GM18526 (cell line): ENCODE results near the gene RBMS1.

Source experiments
- POLR2A ChIP-seq: IDR thresholded peaks from 3 replicates; pipeline ENCODE4 v1.6.1; 2011; ENCODE audit not compliant: insufficient read length; ENCODE audit errors: extremely low read depth

Gene RBMS1

DNA sequence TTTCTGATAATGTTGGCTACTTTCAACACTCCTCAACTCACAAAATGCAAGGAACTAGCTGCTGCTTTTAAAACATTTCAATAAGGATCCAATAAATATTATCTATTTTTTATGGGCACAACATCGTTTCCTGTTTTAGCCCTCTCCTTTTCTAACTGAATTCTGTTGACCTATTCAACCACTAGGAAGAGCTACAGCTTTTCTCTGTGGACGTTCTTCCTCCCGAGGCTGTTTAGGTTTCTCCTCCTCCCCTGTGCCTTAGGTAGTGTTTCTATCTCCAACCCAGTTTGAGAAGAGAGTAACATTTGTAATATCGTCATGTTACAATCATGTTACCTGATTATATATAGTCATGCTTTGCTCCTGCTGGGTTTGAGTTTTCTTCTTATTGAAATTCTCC, 202.2 kb downstream of the RBMS1 start:
- no peak for TF ChIP-seq POLR2A

DNA sequence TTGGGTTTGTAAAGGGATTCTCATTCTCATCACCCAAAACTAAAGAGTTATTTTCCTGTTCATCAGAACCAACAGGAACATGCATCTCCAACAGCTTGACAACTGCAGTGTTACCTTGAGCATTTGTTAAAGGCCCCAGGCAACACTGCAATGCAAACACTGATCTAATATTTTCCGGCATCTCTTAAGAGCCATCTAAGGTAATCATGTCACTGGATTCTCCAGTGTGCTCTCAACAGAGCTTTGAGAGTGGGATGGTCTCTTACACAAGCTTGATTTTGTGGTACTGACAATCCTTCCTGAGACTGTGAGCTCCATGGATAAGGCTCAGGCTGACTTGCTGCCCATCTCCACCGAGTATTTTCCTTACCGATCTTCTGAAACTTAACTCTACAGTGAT, 203.0 kb downstream of the RBMS1 start:
- no peak for TF ChIP-seq POLR2A

DNA sequence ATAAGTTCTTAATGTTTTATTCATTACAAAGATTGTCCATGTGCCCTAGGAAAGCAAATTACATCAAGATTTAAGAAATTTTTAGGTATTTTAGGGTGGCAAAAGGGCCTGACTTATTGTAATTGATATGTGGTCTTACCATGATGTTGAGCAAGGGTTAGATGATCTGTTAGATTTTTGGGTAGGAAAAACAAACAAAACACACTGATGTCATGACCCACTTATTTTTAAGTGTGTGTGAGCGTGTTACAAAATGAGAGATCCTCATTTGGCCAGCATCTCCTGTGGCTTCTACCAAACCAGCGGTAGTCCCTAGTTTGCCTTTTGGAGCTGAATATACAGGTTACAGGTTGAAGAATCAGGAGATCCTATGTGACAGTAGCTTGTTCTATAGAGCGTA, 203.8 kb downstream of the RBMS1 start:
- TF ChIP-seq POLR2A = no peak

DNA sequence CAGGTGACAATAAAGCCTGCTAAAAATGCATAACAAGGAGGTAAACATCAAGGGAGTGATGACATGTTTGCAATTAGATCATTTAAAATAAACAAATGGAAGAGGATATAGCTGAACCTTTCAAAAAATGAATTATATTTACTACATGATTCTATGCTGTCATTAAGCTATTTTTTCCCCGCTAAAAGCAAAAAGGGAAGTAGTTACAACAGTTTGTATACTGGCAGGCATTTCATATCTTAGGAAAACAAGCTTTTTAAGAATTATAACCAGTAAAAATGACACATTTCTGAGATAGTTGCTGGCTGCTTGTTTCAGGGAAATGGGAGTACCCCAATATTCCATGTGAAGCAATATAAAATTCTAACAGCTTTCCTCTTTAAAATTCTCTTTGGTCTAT, 204.5 kb downstream of the RBMS1 start:
- TF ChIP-seq POLR2A = no peak

DNA sequence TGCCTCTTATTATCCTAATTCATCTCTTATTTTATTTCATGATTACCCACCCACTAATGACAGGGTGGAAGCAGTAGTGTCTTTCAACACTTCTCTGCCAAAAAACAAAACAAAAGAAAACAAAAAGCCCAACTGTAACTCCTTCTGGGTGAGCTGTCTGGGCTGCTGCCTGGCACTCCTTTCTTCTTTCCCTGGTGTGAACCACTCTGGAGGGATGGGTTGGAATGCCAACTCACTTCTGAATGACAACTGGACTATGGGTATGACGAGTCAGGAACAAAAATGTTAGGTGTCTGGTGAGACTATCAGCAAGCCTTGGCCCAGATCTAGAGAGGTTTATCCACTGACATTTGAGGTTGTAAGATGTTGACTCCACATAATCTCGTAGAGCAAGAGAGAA, 205.3 kb downstream of the RBMS1 start:
- no peak for TF ChIP-seq POLR2A

DNA sequence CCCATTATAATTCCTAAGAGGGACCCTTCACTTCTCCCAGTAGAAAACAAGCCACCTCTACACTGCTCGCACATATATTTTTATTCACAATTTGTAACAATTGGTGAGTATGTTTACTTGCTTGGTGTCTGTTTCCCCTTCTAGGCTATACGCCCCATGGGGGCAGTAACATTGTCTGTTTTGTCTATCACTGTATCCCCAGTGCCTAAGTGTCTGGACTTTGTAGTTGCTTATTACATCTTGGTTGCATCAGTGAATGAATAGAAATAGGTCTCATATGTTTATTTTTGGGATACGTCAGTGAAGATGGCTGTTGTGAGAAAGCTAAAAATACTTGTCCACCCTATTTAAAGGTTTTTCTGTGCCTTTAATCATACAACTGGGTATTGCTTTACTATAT, 206.1 kb downstream of the RBMS1 start:
- TF ChIP-seq POLR2A = no peak

DNA sequence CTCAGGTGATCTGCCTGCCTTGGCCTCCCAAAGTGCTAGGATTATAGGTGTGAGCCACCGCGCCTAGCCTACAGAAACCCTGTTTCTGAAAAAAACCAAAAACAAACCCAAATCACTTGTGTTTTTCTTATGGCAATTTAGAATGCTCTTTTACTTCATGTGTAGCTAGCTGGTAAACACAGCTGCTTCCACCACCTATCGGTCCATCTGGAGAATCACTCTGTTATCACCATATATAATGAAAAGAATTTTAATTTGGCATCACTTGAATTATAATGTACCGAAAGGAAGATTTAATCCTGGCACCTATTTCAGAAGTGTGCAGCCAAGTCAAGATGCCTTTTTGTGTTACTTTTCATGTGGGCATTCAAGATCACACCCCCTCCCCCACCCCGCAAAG, 207.1 kb downstream of the RBMS1 start:
- TF ChIP-seq POLR2A = no peak

DNA sequence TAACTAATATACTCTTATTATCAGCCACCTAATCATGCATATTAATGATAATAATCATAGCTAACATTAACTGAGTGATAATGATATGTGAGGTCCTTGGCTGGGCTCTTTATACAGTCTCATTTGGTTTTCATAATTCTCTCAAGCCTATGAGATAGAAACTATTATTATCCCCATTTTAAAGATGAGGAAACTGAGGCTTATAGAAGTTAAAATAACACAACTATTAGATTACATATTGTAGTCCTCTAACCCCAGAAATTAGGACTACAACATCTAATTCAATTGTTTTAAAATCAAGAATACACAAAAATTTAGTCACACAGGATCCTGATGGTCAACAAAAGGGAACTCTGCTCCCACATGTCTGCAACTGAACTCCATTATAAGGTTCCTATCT, 209.9 kb downstream of the RBMS1 start:
- TF ChIP-seq POLR2A = no peak

DNA sequence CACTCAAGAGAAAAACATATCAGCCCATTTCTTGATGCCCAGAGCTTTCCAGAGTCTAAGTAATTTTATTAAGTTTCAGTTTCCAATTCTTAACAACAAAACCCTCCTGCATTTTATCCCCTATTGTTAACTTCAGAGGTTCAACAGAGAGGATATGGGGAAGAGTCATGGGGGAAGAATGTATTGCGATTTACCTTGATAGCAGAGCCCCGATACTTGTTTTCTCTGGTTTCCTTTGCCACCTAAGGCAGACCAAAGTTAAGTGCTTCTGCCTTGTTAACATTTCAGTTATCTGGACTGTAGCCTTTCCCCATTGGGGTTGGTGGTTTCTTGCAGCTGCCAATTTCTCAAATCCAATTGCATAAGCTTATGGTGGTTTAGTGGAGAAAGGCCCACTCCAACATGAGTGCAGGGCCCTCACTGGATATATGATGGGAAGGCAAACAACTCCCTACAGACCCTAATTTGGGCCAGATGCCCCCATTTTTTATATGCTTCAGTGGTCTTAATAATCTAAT, 211.5 kb downstream of the RBMS1 start:
- no peak for TF ChIP-seq POLR2A

DNA sequence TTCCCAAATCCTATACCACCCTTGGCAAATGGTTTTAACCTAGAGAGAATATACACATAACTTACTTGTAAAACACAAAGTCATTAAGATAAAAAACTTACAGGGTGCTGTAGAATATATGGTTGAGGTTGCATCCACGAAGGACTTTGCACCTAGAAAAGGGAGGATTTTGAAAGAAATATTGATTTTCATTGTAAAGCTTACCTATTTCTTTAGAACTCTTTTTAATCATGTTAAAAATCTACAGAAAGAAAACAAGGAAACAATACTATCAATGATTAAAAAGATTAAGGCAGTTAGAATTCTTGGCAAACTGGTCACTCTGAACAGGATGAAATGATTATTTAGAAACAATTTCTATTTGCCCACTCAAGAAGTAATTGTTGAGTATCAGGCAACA, 212.4 kb downstream of the RBMS1 start:
- no peak for TF ChIP-seq POLR2A

DNA sequence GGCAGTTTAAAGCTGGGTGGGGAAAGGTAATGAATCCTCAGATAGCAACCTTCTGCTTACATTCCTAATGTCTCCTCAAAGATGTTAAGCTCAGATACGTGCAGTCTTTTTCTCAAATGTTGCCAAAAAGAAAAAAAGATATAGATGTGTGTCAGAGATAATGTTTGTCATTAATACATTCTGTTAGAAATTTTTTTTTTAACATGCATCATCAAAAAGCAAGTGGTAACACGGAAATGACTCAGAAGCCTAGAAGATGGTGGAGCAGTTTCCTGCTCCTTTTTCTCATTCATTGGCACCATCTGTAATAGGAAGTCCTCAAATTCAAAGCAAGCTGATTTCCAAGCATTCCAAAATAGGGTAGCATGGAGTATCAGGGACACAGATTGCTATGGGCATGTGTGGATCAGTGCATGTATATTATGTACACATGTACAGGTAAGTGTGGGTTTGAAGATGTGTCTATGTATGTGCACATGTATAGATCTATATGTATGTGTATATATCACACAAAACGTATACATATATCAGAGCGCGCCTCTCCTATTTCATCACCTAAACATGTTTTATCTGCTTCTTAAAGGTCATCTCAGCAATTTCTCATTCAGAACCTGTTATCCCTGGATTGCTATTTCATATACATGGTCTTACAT, 213.7 kb downstream of the RBMS1 start:
- no peak for TF ChIP-seq POLR2A

DNA sequence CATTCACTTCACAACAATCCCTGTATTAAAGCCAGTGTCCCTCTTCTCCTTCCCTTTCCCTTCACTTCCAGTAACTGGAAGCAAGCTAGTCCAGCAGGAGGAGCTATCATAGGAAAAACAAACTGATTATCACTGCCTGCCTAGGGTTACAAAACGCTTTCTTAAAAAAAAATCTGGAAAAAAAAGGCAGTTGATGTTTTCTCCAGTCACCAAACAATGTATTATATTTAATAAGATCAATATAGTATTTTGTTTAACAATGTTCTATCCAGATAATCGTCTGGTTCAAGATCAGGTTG, 214.8 kb downstream of the RBMS1 start:
- no peak for TF ChIP-seq POLR2A

DNA sequence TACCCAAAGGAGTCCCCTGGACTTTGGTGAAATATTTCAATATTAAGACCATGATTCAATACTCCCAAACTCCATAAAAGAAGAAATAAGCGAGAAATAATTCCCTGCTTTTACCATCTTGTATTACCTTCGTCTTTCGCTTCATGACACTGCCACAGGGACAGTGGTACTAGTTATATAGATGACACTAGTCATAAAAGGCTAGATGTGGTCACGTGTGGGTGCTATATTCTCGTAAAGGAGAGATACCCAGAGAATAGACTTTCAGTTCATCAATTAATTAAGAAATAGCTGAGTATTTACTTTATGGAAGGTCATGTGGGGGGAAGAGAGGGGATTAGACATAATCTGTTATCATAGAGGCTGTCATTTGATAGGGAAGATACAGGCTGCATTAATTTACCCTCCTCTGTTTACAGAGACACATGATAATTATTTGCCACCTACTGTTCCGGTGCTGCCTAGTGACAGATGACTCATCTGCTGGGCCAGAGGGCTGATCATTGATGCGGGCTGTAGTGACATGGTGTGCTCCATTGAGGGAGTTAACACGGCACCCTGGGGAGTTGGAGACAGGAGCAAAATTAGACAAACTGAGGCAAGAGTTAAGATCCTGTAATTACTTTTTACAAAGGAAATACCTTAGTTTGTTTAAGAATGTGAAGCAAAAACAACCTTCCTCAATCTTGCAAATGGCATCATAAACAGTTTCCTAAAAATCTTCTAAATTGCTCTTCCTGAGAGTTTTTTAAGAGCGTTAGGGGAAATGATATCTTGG, 215.3 kb downstream of the RBMS1 start:
- TF ChIP-seq POLR2A = no peak

DNA sequence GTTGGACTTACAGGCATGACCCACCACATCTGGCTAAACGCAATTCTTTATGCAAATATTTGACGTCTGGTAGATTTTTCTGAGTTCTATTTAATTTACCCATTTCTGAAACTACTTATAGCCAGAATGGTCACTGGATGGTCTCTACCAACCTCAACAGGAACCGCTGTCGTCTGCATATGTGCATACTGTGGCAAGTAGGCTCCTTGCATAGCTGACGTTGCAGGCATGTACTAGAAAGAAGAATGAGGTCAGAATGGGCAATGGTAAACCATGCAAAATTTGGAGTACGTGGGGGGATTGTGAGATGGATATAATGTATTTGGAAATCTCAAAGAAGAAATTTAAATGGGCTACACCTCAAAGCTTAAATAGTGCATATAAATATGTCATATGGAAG, 216.5 kb downstream of the RBMS1 start:
- TF ChIP-seq POLR2A = no peak

DNA sequence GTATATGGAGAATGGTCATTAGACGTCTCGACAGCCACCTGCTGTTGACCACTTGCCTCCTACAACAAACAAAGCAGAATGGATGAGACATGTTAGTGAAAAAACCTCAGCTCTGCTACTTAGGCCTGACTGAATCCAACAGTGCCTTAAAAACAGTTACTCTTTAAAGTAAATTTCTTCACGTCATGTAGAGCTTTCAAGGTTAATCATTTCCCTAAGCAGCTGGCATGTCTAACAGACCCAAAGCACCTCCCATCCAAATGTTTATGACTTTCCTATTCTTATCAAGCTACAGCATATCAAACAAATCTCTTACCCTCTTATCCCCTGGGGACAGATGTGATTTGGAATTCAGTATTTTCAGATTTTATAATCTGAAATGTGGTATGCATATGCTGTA, 218.0 kb downstream of the RBMS1 start:
- TF ChIP-seq POLR2A = no peak

DNA sequence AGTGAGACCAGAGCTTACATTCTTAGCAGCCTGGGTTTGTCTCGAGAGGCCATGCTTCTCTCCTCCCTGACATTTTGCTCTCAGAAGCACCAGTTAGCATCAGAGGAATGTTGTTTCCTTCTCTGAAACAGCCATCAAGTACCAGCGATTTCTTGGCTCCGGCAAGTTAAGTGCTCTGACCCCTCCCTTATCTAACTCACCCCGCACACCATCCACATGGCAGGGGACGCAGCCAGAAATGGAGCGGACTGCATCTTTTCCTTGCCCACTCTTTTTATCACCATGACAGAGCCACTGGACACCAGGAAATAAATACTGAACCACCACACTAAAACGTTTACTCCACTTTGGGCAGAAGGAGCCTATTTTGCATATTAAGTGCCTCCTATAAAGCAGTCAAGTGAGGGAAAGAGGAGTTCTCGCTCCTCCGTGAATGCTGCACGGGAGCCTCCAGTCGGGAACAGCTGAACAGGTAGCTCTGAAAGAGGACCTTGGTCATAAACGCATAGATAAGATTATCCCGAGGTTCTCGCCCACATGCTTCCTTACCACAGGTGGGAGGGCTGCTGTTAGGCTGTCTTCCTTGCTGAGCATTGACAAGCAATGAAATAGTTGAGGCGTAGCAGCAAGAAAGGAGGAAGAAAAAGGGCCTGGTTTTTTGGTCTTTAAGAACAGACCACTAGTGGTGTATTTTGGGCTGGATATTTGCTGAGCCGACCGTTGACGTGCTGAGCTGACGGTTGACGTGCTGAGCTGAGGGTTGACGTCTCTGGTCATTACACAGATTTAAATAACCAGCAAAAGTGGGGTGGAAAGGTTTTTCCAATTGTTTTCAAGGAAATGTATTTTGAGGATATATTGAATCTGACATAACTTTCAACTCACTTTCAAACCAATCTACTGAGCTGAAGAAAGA, 222.2 kb downstream of the RBMS1 start:
- no peak for TF ChIP-seq POLR2A

DNA sequence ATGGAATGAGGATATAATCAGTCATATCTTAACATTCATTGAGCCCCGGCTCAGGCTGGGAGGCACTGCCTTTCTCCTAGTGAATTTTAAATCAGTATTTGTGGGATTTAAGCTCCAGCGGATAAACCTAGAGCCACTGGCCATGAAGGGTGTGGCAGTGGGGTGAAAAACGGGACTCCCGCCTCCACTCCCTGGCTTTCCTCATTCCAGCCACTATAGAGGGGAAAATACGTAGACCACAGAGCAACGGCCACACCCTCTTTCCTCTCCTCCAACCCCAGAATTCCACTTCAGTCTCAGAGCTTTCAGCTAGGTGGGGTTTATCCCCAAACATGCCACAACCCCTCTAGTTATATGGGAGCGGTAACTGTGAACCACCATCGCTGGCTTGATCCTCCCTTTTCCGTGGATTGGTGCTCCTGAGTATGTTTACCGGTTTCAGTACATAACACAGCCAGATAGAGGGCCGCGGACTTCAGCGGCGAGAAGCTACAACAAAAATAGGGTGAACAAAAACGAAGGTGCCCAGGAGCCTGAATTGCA, 223.0 kb downstream of the RBMS1 start:
- no peak for TF ChIP-seq POLR2A
